Lung (tissue), 12 donors: Measurements from ENCODE around the gene PDE2A. TPM values are rescaled to one million over a fixed set of nuclear protein-coding genes. Genes with fewer than 3 reads are reported as not detected.

ENCODE experiments used
- ATAC-seq: fragments of 200-7000 bp; cut with Tn5 transposase; one replicate; pipeline ENCODE4 v1.9.1; 2020; ENCODE audit warnings: moderate number of reproducible peaks; ENCODE audit not compliant: insufficient read depth, low FRiP score
- DNase-seq, 3 donors: peaks; one replicate each; pipeline ENCODE4 v3.0.0-alpha.2; 2013 to 2017
- H3K27ac ChIP-seq, 2 donors: one replicate each; pipeline ENCODE4 v1.5.1; 2013; ENCODE audit warnings: mild to moderate bottlenecking in 2 of 2, moderate library complexity in 2 of 2, control low read depth in 1 of 2, inconsistent platforms in 1 of 2, low read depth in 1 of 2, low read length in 1 of 2
- H3K27me3 ChIP-seq, 3 donors: one replicate each; pipeline ENCODE4 v1.5.1; 2013; ENCODE audit warnings: low read length in 2 of 3; ENCODE audit not compliant: control insufficient read depth in 3 of 3, insufficient read depth in 3 of 3
- H3K36me3 ChIP-seq, 4 donors: one replicate each; pipeline ENCODE4 v1.5.1; 2013; ENCODE audit warnings: low read length in 4 of 4, mild to moderate bottlenecking in 1 of 4, moderate library complexity in 1 of 4; ENCODE audit not compliant: control insufficient read depth in 4 of 4, insufficient read depth in 4 of 4
- H3K4me1 ChIP-seq, 5 donors: one replicate each; pipeline ENCODE4 v1.5.1; 2013; ENCODE audit warnings: low read length in 5 of 5, mild to moderate bottlenecking in 2 of 5, moderate library complexity in 1 of 5; ENCODE audit not compliant: control insufficient read depth in 5 of 5, insufficient read depth in 5 of 5
- H3K4me3 ChIP-seq: one replicate; pipeline ENCODE4 v1.5.1; 2013; ENCODE audit warnings: mild to moderate bottlenecking, control low read depth, moderate library complexity
- H3K9ac ChIP-seq, 2 donors: one replicate each; pipeline ENCODE4 v1.5.1; 2013; ENCODE audit warnings: low read length in 2 of 2, control low read depth in 1 of 2; ENCODE audit not compliant: insufficient read depth in 1 of 2
- H3K9me3 ChIP-seq, 4 donors: one replicate each; pipeline ENCODE4 v1.5.1; 2013; ENCODE audit warnings: low read length in 3 of 4, mild to moderate bottlenecking in 1 of 4, moderate library complexity in 1 of 4; ENCODE audit not compliant: control insufficient read depth in 4 of 4, insufficient read depth in 3 of 4
- CTCF ChIP-seq: IDR thresholded peaks from 2 replicates; pipeline ENCODE4 v1.5.1; 2012; ENCODE audit warnings: mild to moderate bottlenecking; ENCODE audit errors: control extremely low read depth, extremely low read depth
- WGBS, 2 donors: extraction: QIAGEN DNeasy Blood & Tissue Kit; methylation state at CpG; one replicate each; pipeline ENCODE4 v1.1.7; 2013; 5-methylcytosine and 5-hydroxymethylcytosine counted together
- polyA plus RNA-seq, 2 donors: library from polyadenylated mRNA; stranded (reverse); fragments of 200-250 nt; gene quantifications; one replicate each; pipeline ENCODE4 v1.2.1, GENCODE V29; 2013
- total RNA-seq, 2 donors: library from RNA; depleted of rRNA in 1 of 2; stranded (reverse); fragments of >200 nt in 1 of 2; gene quantifications; one replicate each; pipeline ENCODE4 v1.2.1, GENCODE V29; 2014 to 2021
- donor health status: control.
- donor health status: control.
- donor health status: Bipolar disorder and iron deficiency.
- donor health status: healthy.
- donor health status: DM: yes; HTN: yes; CAD: no.

Gene PDE2A
- total and polyA plus RNA-seq, 4 donors, result 7.7 to 20.5 (median 12.7) TPM

- DNase-seq, result no peak
- no peak overlapping the region for H3K9ac ChIP-seq
- no peaks in the 10 kb centered on the region for H3K27me3 ChIP-seq
- no peak for ATAC-seq
- H3K4me3 ChIP-seq, result no peak overlapping the region
- no peak for TF ChIP-seq CTCF
- peaks cover 0 to 26% (median 6%) of the 10 kb centered on the region in 4 donors for H3K36me3 ChIP-seq
- 93 to 95% methylated on average over 14 of the region's 14 CpGs for WGBS, 2 donors
- H3K4me1 ChIP-seq, result peaks cover 13 to 52% (median 30%) of the 10 kb centered on the region in 5 donors
- no peaks in the 10 kb centered on the region for H3K9me3 ChIP-seq
- peak overlapping the region in 1 of 2 donors; percentile 14 for H3K27ac ChIP-seq
Measured at GRCh38 chr11:72716788-72717435, 42.7 kb upstream of the PDE2A start.

DNA sequence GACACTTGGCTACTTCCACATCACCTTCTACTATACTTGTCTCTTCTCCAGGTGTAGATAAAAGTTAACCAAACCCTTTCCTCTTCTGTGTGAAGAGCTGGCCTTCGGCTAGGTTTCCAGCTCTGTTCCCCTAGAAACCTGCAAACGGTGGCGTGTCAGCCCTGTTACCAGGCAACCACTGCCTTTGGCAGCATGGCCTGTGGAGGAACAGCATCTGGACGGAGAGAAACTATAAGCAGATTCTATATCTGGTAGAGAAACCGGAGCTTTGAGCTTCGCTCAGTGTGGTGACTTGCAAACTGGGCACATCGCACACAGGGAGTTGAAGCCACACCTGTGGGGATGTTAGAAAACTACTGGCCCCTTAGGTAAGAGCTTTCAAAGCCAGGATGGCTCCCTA lies 42.1 kb upstream of the PDE2A start:
- Histone ChIP-seq H3K27ac (peak overlapping the region in 1 of 2 donors; percentile 14), H3K4me1 (peaks cover 13 to 50% (median 29%) of the 10 kb centered on the region in 5 donors), H3K27me3 (no peaks in the 10 kb centered on the region), H3K36me3 (peaks cover 0 to 31% (median 9%) of the 10 kb centered on the region in 4 donors), H3K9ac (no peak overlapping the region), H3K4me3 (no peak overlapping the region), H3K9me3 (no peaks in the 10 kb centered on the region)
- DNase-seq (peak; percentile 59 to 64 (median 60)), ATAC-seq (no peak)
- 73 to 80% methylated on average over 7 of the region's 7 CpGs for WGBS, 2 donors
- no peak for TF ChIP-seq CTCF

- H3K9ac ChIP-seq, result peak overlapping the region in 1 of 2 donors; percentile 56
- H3K4me3 ChIP-seq, result no peak overlapping the region
- H3K4me1 ChIP-seq, result peaks cover 0 to 26% (median 6%) of the 10 kb centered on the region in 5 donors
- H3K27ac ChIP-seq, result peak overlapping the region in 1 of 2 donors; percentile 71
- H3K9me3 ChIP-seq, result no peaks in the 10 kb centered on the region
- 60 to 70% methylated on average over 10 of the region's 10 CpGs for WGBS, 2 donors
- H3K27me3 ChIP-seq, result no peaks in the 10 kb centered on the region
- H3K36me3 ChIP-seq, result peaks cover 0 to 60% (median 17%) of the 10 kb centered on the region in 4 donors
- DNase-seq (peak in 1 of 3 donors; percentile 23), ATAC-seq (no peak)
- no peak for TF ChIP-seq CTCF
Measured at GRCh38 chr11:72712841-72713240, 38.6 kb upstream of the PDE2A start.
